ENCODE measurements around the gene SERPINA10. TPM values are rescaled to one million over a fixed set of nuclear protein-coding genes. Genes with fewer than 3 reads are reported as not detected.
A peak's percentile ranks its signal among the peaks of the same experiment; 100 is the strongest.

Gene SERPINA10
- total and polyA plus RNA-seq, 2 of the 13 experiments (the other 11 are each of a cell fraction or from before 2014, with no cell fraction given), result 20.1 to 20.2 TPM

- TF ChIP-seq ZNF142 (CRISPR knock-in tag; IDR thresholded peaks at IDR 0.05), result no peak
- TF ChIP-seq SNAI1 (CRISPR knock-in tag; IDR thresholded peaks at IDR 0.05; ENCODE audit: borderline replicate concordance), result peak; percentile 72; the same call in 1 of the 2 replicates
- TF ChIP-seq GATA4 (IDR thresholded peaks at IDR 0.05; ENCODE audit: borderline replicate concordance, low read depth), result peak; percentile 76; the same call in 1 of the 2 replicates
- TF ChIP-seq JARID2 (CRISPR knock-in tag; IDR thresholded peaks at IDR 0.05; ENCODE audit: insufficient replicate concordance), result no peak
- TF ChIP-seq, protein P1, sequence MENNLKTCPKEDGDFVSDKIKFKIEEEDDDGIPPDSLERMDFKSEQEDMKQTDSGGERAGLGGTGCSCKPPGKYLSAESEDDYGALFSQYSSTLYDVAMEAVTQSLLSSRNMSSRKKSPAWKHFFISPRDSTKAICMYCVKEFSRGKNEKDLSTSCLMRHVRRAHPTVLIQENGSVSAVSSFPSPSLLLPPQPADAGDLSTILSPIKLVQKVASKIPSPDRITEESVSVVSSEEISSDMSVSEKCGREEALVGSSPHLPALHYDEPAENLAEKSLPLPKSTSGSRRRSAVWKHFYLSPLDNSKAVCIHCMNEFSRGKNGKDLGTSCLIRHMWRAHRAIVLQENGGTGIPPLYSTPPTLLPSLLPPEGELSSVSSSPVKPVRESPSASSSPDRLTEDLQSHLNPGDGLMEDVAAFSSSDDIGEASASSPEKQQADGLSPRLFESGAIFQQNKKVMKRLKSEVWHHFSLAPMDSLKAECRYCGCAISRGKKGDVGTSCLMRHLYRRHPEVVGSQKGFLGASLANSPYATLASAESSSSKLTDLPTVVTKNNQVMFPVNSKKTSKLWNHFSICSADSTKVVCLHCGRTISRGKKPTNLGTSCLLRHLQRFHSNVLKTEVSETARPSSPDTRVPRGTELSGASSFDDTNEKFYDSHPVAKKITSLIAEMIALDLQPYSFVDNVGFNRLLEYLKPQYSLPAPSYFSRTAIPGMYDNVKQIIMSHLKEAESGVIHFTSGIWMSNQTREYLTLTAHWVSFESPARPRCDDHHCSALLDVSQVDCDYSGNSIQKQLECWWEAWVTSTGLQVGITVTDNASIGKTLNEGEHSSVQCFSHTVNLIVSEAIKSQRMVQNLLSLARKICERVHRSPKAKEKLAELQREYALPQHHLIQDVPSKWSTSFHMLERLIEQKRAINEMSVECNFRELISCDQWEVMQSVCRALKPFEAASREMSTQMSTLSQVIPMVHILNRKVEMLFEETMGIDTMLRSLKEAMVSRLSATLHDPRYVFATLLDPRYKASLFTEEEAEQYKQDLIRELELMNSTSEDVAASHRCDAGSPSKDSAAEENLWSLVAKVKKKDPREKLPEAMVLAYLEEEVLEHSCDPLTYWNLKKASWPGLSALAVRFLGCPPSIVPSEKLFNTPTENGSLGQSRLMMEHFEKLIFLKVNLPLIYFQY (CRISPR knock-in tag; IDR thresholded peaks at IDR 0.05; ENCODE audit: borderline replicate concordance), result no peak; the same call in 1 of the 2 replicates
- 0 out of 2 replicates have a peak, but pooled peaks have one; percentile 66 for TF ChIP-seq MEIS1 (CRISPR knock-in tag; IDR thresholded peaks at IDR 0.05; ENCODE audit: borderline replicate concordance)
- 0 out of 2 replicates have a peak, but pooled peaks have one; percentile 35 for TF ChIP-seq HMGXB3 (CRISPR knock-in tag; IDR thresholded peaks at IDR 0.05; ENCODE audit: borderline replicate concordance)
- TF ChIP-seq ZSCAN31 (CRISPR knock-in tag; IDR thresholded peaks at IDR 0.05; ENCODE audit: low read depth), result no peak
- TF ChIP-seq DR1 (CRISPR knock-in tag; IDR thresholded peaks at IDR 0.05), result peak; percentile 88
- TF ChIP-seq CREB3 (CRISPR knock-in tag; IDR thresholded peaks at IDR 0.05), result no peak
- no peak for TF ChIP-seq ZMYM2 (CRISPR knock-in tag; IDR thresholded peaks at IDR 0.05)
Observed at GRCh38 chr14:94322648-94323570, 29.8 kb upstream of the SERPINA10 start, which contains the start of gene SERPINA6 (continued).

Data from HepG2 (cell line).